Loucy (cell line): ENCODE measurements around the gene METAP1D.

ENCODE experiments used
- EZH2phosphoT487 ChIP-seq: fragments of 200-600 bp; IDR thresholded peaks from 2 replicates; pipeline ENCODE4 v1.6.1; 2018; ENCODE audit warnings: antibody characterized with exemption, mild to moderate bottlenecking, moderate library complexity, borderline replicate concordance
- TF ChIP-seq, protein P1 (sequence below): fragments of 200-600 bp; sonication (generic); conservative IDR thresholded peaks from 2 replicates; pipeline ENCODE4 v1.5.1; 2014; ENCODE audit warnings: mild to moderate bottlenecking, antibody characterized with exemption, low read length

DNA sequence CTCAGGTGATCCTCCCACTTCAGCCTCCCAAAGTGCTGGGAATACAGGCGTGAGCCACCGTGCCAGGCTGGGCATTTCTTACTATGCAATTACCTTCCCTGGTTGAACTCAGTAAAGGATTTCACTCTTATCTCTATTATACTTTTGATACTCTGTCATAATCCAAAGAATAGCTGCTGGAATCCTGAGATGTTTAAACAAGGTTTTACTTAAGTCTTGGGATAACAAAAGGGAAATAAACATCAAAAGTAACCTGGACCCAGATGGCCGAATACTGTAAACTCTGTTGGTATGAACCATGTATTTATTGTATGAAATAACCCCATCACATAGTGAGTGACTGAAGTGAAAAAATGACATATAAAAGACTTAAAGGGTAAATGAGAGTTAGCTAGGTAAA lies 114.8 kb downstream of the METAP1D start:
- TF ChIP-seq, protein P1, sequence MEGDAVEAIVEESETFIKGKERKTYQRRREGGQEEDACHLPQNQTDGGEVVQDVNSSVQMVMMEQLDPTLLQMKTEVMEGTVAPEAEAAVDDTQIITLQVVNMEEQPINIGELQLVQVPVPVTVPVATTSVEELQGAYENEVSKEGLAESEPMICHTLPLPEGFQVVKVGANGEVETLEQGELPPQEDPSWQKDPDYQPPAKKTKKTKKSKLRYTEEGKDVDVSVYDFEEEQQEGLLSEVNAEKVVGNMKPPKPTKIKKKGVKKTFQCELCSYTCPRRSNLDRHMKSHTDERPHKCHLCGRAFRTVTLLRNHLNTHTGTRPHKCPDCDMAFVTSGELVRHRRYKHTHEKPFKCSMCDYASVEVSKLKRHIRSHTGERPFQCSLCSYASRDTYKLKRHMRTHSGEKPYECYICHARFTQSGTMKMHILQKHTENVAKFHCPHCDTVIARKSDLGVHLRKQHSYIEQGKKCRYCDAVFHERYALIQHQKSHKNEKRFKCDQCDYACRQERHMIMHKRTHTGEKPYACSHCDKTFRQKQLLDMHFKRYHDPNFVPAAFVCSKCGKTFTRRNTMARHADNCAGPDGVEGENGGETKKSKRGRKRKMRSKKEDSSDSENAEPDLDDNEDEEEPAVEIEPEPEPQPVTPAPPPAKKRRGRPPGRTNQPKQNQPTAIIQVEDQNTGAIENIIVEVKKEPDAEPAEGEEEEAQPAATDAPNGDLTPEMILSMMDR, result no peak
- no peak for TF ChIP-seq EZH2phosphoT487
